GM21737 (cell line): ENCODE measurements around the gene ALKBH3.

ENCODE experiments used
- ATAC-seq: cut with Tn5 transposase; IDR thresholded peaks from one replicate; pipeline ENCODE4 v1.9.1; 2021; ENCODE audit warnings: mild to moderate bottlenecking, moderate library complexity; ENCODE audit not compliant: unreplicated experiment

ALKBH3 gene

GRCh38 chr11:43921561-43922294 is 41.1 kb downstream of the ALKBH3 start:
- no peak for ATAC-seq

- ATAC-seq: no peak
Measured at GRCh38 chr11:43922295-43922648, 41.6 kb downstream of the ALKBH3 start.

GRCh38 chr11:43922744-43923405 is 42.2 kb downstream of the ALKBH3 start:
- no peak for ATAC-seq

GRCh38 chr11:43923406-43924111 is 42.9 kb downstream of the ALKBH3 start:
- ATAC-seq: no peak

GRCh38 chr11:43924112-43924855 is 43.7 kb downstream of the ALKBH3 start:
- no peak for ATAC-seq

- no peak for ATAC-seq
Measured at GRCh38 chr11:43925063-43925931, 44.7 kb downstream of the ALKBH3 start.

GRCh38 chr11:43925932-43926505 is 45.4 kb downstream of the ALKBH3 start:
- ATAC-seq: no peak

- ATAC-seq: no peak
Measured at GRCh38 chr11:43927070-43927469, 46.4 kb downstream of the ALKBH3 start.

- no peak for ATAC-seq
Measured at GRCh38 chr11:43927925-43928707, 47.5 kb downstream of the ALKBH3 start.

- ATAC-seq: no peak
Measured at GRCh38 chr11:43928721-43929120, 48.1 kb downstream of the ALKBH3 start.

GRCh38 chr11:43930868-43931716 is 50.5 kb downstream of the ALKBH3 start:
- no peak for ATAC-seq

GRCh38 chr11:43931717-43932039 is 51.0 kb downstream of the ALKBH3 start:
- no peak for ATAC-seq

GRCh38 chr11:43933226-43933607 is 52.6 kb downstream of the ALKBH3 start:
- no peak for ATAC-seq

GRCh38 chr11:43933608-43934551 is 53.2 kb downstream of the ALKBH3 start:
- no peak for ATAC-seq

- no peak for ATAC-seq
Measured at GRCh38 chr11:43934601-43935423, 54.2 kb downstream of the ALKBH3 start.

GRCh38 chr11:43935424-43935979 is 54.9 kb downstream of the ALKBH3 start:
- no peak for ATAC-seq
